ENCODE data around the gene SVOP. TPM values are rescaled to one million over a fixed set of nuclear protein-coding genes. Genes with fewer than 3 reads are reported as not detected.
"Not testable (repeated sequence)": the region's sequence is repeated elsewhere in the genome, so short reads cannot be mapped to it uniquely, and the experiment has no call there.

The SVOP gene
- total and polyA plus RNA-seq, 2 donors from 2014 or later: 0.04 TPM; not detected in 1

DNA sequence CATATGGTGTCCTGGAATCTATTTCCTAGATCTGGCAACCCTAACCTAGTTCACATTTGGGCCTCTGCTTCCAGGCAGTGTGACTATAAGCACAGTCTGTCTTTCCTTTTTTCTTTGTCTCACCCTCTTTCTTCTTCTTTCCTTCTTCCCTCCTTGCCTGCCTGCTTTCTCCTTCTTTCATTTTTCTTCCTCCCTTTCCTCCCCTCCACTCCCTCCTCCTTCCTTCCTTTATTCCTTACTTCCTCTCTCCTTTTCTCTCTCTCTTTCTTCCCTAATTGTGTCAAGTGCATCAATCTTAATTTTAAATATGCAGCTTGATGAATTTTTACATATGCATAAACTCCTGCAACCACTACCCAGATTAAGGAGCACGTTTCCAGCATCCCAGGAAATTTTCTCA is 145.6 kb downstream of the SVOP start:
- no peaks in the 10 kb centered on the region for H3K27me3 ChIP-seq (ENCODE audit: control insufficient read depth, insufficient read depth, low read length)
- no peak overlapping the region for H3K27ac ChIP-seq (ENCODE audit: low read depth in 2 of 2, low read length in 2 of 2)
- H3K9me3 ChIP-seq (ENCODE audit: control insufficient read depth in 2 of 3, insufficient read depth in 1 of 3, low read length in 3 of 3): no peaks in the 10 kb centered on the region
- TF ChIP-seq, protein P1, sequence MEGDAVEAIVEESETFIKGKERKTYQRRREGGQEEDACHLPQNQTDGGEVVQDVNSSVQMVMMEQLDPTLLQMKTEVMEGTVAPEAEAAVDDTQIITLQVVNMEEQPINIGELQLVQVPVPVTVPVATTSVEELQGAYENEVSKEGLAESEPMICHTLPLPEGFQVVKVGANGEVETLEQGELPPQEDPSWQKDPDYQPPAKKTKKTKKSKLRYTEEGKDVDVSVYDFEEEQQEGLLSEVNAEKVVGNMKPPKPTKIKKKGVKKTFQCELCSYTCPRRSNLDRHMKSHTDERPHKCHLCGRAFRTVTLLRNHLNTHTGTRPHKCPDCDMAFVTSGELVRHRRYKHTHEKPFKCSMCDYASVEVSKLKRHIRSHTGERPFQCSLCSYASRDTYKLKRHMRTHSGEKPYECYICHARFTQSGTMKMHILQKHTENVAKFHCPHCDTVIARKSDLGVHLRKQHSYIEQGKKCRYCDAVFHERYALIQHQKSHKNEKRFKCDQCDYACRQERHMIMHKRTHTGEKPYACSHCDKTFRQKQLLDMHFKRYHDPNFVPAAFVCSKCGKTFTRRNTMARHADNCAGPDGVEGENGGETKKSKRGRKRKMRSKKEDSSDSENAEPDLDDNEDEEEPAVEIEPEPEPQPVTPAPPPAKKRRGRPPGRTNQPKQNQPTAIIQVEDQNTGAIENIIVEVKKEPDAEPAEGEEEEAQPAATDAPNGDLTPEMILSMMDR (IDR thresholded peaks at IDR 0.05; ENCODE audit: borderline replicate concordance, extremely low read depth, insufficient read depth): no peak
- H3K4me1 ChIP-seq (ENCODE audit: control insufficient read depth in 2 of 3, insufficient read depth in 2 of 3, low read depth in 1 of 3, low read length in 3 of 3): peaks cover 0 to 13% (median 10%) of the 10 kb centered on the region in 3 donors
- DNase-seq: no peak
- H3K4me3 ChIP-seq (ENCODE audit: low read length in 3 of 3): no peak overlapping the region
- intact Hi-C loops (cut with DNase I): no loop called here
- FAIRE-seq: no peak
- no peak overlapping the region for H3K9ac ChIP-seq (ENCODE audit: low read length in 3 of 3)
- no peaks in the 10 kb centered on the region for H3K36me3 ChIP-seq (ENCODE audit: control insufficient read depth in 2 of 3, insufficient read depth in 3 of 3, low read length in 3 of 3)

- DNase-seq (no peak), FAIRE-seq (no peak)
- Histone ChIP-seq H3K4me3 (ENCODE audit: low read length in 3 of 3) (no peak overlapping the region), H3K27ac (ENCODE audit: low read depth in 2 of 2, low read length in 2 of 2) (no peak overlapping the region), H3K9ac (ENCODE audit: low read length in 3 of 3) (no peak overlapping the region), H3K36me3 (ENCODE audit: control insufficient read depth in 2 of 3, insufficient read depth in 3 of 3, low read length in 3 of 3) (no peaks in the 10 kb centered on the region), H3K27me3 (ENCODE audit: control insufficient read depth, insufficient read depth, low read length) (no peaks in the 10 kb centered on the region), H3K4me1 (ENCODE audit: control insufficient read depth in 2 of 3, insufficient read depth in 2 of 3, low read depth in 1 of 3, low read length in 3 of 3) (peaks cover 0 to 5% (median 2%) of the 10 kb centered on the region in 3 donors), H3K9me3 (ENCODE audit: control insufficient read depth in 2 of 3, insufficient read depth in 1 of 3, low read length in 3 of 3) (no peaks in the 10 kb centered on the region)
- intact Hi-C loops (cut with DNase I): no loop called here
- TF ChIP-seq, protein P1 (IDR thresholded peaks at IDR 0.05; ENCODE audit: borderline replicate concordance, extremely low read depth, insufficient read depth): no peak
Measured at GRCh38 chr12:108868781-108869180, 152.1 kb downstream of the SVOP start.

GRCh38 chr12:108866083-108866482 is 154.8 kb downstream of the SVOP start:
- H3K27me3 ChIP-seq (ENCODE audit: control insufficient read depth, insufficient read depth, low read length); FAIRE-seq; H3K4me3 ChIP-seq (ENCODE audit: low read length in 3 of 3); H3K36me3 ChIP-seq (ENCODE audit: control insufficient read depth in 2 of 3, insufficient read depth in 3 of 3, low read length in 3 of 3); H3K9ac ChIP-seq (ENCODE audit: low read length in 3 of 3); H3K27ac ChIP-seq (ENCODE audit: low read depth in 2 of 2, low read length in 2 of 2); DNase-seq; H3K4me1 ChIP-seq (ENCODE audit: control insufficient read depth in 2 of 3, insufficient read depth in 2 of 3, low read depth in 1 of 3, low read length in 3 of 3); H3K9me3 ChIP-seq (ENCODE audit: control insufficient read depth in 2 of 3, insufficient read depth in 1 of 3, low read length in 3 of 3); intact Hi-C loops (cut with DNase I): not testable (repeated sequence)

- no peaks in the 10 kb centered on the region for H3K27me3 ChIP-seq (ENCODE audit: control insufficient read depth, insufficient read depth, low read length)
- no peak overlapping the region for H3K9ac ChIP-seq (ENCODE audit: low read length in 3 of 3)
- H3K4me3 ChIP-seq (ENCODE audit: low read length in 3 of 3): no peak overlapping the region
- FAIRE-seq: no peak
- no peak overlapping the region for H3K27ac ChIP-seq (ENCODE audit: low read depth in 2 of 2, low read length in 2 of 2)
- TF ChIP-seq, protein P1 (IDR thresholded peaks at IDR 0.05; ENCODE audit: borderline replicate concordance, extremely low read depth, insufficient read depth): no peak
- no peaks in the 10 kb centered on the region for H3K36me3 ChIP-seq (ENCODE audit: control insufficient read depth in 2 of 3, insufficient read depth in 3 of 3, low read length in 3 of 3)
- no peaks in the 10 kb centered on the region for H3K9me3 ChIP-seq (ENCODE audit: control insufficient read depth in 2 of 3, insufficient read depth in 1 of 3, low read length in 3 of 3)
- H3K4me1 ChIP-seq (ENCODE audit: control insufficient read depth in 2 of 3, insufficient read depth in 2 of 3, low read depth in 1 of 3, low read length in 3 of 3): no peaks in the 10 kb centered on the region
- no peak for DNase-seq
- intact Hi-C loops (cut with DNase I): no loop called here
Measured at GRCh38 chr12:108865169-108865568, 155.7 kb downstream of the SVOP start.

Data from kidney (tissue), 14 donors.